CD4-positive, CD25-positive, alpha-beta regulatory T cell (primary cell): ENCODE results near the gene USP9X. TPM values are rescaled to one million over a fixed set of nuclear protein-coding genes. Genes with fewer than 3 reads are reported as not detected.
"Not testable (repeated sequence)": the region's sequence is repeated elsewhere in the genome, so short reads cannot be mapped to it uniquely, and the experiment has no call there.

ENCODE experiments used
- ATAC-seq, 2 donors: fragments of 150-1000 bp; cut with Tn5 transposase; one replicate each; pipeline ENCODE4 v1.10.0; 2021; ENCODE audit warnings: low read depth in 2 of 2, moderate number of reproducible peaks in 2 of 2, moderate library complexity in 1 of 2
- DNase-seq, 3 donors: peaks; one replicate each; pipeline versions ENCODE4 v3.0.0 to v3.0.0-alpha.2; 2012 to 2022; ENCODE audit warnings: mixed read lengths in 1 of 3
- H3K27ac ChIP-seq: one replicate; pipeline ENCODE4 v1.7.0; 2013; ENCODE audit warnings: mild to moderate bottlenecking, low read length; ENCODE audit not compliant: insufficient read depth, poor library complexity, severe bottlenecking
- H3K27me3 ChIP-seq: one replicate; pipeline ENCODE4 v1.7.0; 2013; ENCODE audit warnings: low read length; ENCODE audit not compliant: control insufficient read depth, insufficient read depth
- H3K36me3 ChIP-seq: one replicate; pipeline ENCODE4 v1.7.0; 2013; ENCODE audit warnings: mild to moderate bottlenecking, low read length, moderate library complexity; ENCODE audit not compliant: control insufficient read depth, insufficient read depth
- H3K4me1 ChIP-seq: 2 replicates; pipeline ENCODE4 v1.7.0; 2013; ENCODE audit warnings: mild to moderate bottlenecking, low read length; ENCODE audit not compliant: insufficient read depth, control insufficient read depth, poor library complexity, severe bottlenecking
- H3K4me3 ChIP-seq: one replicate; pipeline ENCODE4 v1.7.0; 2013; ENCODE audit warnings: low read depth, mild to moderate bottlenecking, low read length, moderate library complexity
- H3K9me3 ChIP-seq, 2 experiments: 1 replicate in 1 of 2; 2 replicates in 1 of 2; pipeline ENCODE4 v1.7.0; 2013; ENCODE audit warnings: low read length in 2 of 2, mild to moderate bottlenecking in 1 of 2, moderate library complexity in 1 of 2; ENCODE audit not compliant: control insufficient read depth in 2 of 2
- H3K27ac Mint-ChIP-seq, 3 donors: one replicate each; pipeline ENCODE4 v1.8.0; 2020 to 2022; ENCODE audit warnings: mild to moderate bottlenecking in 3 of 3, mixed read lengths in 3 of 3, moderate library complexity in 2 of 3
- H3K27me3 Mint-ChIP-seq: one replicate; pipeline ENCODE4 v1.8.0; 2022; ENCODE audit warnings: mild to moderate bottlenecking, mixed read lengths
- H3K36me3 Mint-ChIP-seq: one replicate; pipeline ENCODE4 v1.8.0; 2020; ENCODE audit warnings: mixed read lengths
- H3K4me1 Mint-ChIP-seq, 4 donors: one replicate each; pipeline ENCODE4 v1.8.0; 2020 to 2022; ENCODE audit warnings: mixed read lengths in 4 of 4, mild to moderate bottlenecking in 1 of 4
- H3K4me3 Mint-ChIP-seq, 4 donors: one replicate each; pipeline ENCODE4 v1.8.0; 2020 to 2022; ENCODE audit warnings: mild to moderate bottlenecking in 4 of 4, mixed read lengths in 4 of 4, moderate library complexity in 3 of 4
- H3K9me3 Mint-ChIP-seq, 7 donors: one replicate each; pipeline ENCODE4 v1.8.0; 2020 to 2022; ENCODE audit warnings: mixed read lengths in 7 of 7, mild to moderate bottlenecking in 3 of 7, moderate library complexity in 2 of 7
- polyA plus RNA-seq, 4 donors: library from polyadenylated mRNA; unstranded; fragments of 300-500 nt; fragmentation: Illumina TruSeq; gene quantifications; one replicate each; pipeline ENCODE4 v1.2.3, GENCODE V29; 2021
- total RNA-seq: library from RNA; stranded (reverse); gene quantifications from one replicate; pipeline ENCODE4 v1.2.3, GENCODE V29; 2022

USP9X gene
- total and polyA plus RNA-seq, 5 donors from 2014 or later, result 19.5 to 101 (median 23.0) TPM

DNA sequence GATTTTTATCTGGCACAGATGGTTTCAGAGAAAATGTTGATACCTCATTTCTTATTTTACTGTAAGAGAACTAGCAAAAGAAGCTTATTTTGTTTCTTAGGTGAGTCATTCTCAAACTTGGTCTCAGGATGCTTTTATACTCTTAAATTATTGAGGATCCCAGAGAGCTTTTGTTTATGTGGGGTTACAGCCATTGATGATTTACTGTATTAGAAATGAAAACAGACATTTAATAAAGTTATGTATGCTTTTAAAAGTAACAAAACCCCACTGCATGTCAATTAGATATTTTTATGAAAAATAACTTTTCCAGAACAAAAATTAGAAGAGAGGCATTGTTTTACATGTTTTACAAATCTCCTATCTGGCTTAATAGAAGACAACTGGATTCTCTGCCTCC is 12.1 kb downstream of the USP9X start:
- Mint-ChIP-seq H3K27me3 (no peaks in the 10 kb centered on the region), H3K36me3 (peaks cover 19% of the 10 kb centered on the region), H3K9me3 (no peaks in the 10 kb centered on the region), H3K4me1 (peaks cover 16 to 87% (median 48%) of the 10 kb centered on the region in 4 donors), H3K27ac (peak overlapping the region in 1 of 3 donors; percentile 52), H3K4me3 (peak overlapping the region in 3 of 4 donors; percentile 32 to 72 (median 44))
- no peak overlapping the region for H3K27ac ChIP-seq
- no peak for ATAC-seq
- no peaks in the 10 kb centered on the region for H3K27me3 ChIP-seq
- H3K36me3 ChIP-seq, result no peaks in the 10 kb centered on the region
- no peak for DNase-seq
- H3K9me3 ChIP-seq, result no peaks in the 10 kb centered on the region
- H3K4me1 ChIP-seq, result peaks cover 52% of the 10 kb centered on the region
- peak overlapping the region; percentile 34 for H3K4me3 ChIP-seq

DNA sequence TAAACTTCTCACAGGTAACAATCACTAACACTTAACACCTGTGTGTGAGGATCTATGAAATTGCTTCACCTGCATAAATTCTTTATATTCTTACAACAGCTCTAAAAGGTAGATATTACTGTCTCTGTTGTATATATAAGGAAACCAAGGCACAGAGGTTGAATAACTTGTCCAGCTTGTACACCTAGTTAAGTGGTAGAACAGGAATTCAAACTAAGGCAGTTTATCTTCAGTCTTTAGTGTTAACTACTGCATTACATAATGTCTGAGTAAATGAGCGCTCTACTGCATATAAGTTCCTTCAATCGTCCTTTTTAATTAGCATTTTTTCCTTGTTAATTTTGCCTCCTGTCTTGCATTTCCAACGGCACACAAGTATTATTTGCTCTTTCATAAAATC is 15.0 kb downstream of the USP9X start:
- H3K27ac ChIP-seq, result no peak overlapping the region
- no peaks in the 10 kb centered on the region for H3K36me3 ChIP-seq
- Mint-ChIP-seq H3K4me1 (peaks cover 17 to 85% (median 48%) of the 10 kb centered on the region in 4 donors), H3K4me3 (peak overlapping the region in 1 of 4 donors; percentile 22), H3K9me3 (no peaks in the 10 kb centered on the region), H3K27me3 (no peaks in the 10 kb centered on the region), H3K27ac (no peak overlapping the region), H3K36me3 (peaks cover 13% of the 10 kb centered on the region)
- no peaks in the 10 kb centered on the region for H3K27me3 ChIP-seq
- H3K4me1 ChIP-seq, result peaks cover 39% of the 10 kb centered on the region
- DNase-seq (no peak), ATAC-seq (no peak)
- no peaks in the 10 kb centered on the region for H3K9me3 ChIP-seq
- H3K4me3 ChIP-seq, result no peak overlapping the region

DNA sequence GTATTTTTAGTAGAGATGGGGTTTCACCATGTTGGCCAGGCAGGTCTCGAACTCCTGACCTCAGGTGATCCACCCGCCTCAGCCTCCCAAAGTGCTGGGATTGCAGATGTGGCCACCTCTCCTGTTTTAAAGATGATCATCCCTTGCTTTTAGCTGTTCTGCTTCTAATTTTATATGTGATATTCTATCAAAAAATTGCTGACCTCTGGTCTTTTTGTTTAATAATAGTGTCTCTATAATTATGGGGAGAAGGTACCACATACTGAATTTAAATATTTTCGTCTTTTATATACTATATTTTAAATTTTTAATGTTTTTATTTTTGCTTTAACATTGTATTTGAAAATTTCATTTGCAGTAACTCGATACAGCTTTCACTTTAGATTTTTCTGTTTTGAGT is 15.6 kb downstream of the USP9X start:
- H3K27me3 ChIP-seq, result no peaks in the 10 kb centered on the region
- Mint-ChIP-seq H3K27ac (no peak overlapping the region), H3K36me3 (peaks cover 15% of the 10 kb centered on the region), H3K4me1 (peaks cover 19 to 85% (median 43%) of the 10 kb centered on the region in 4 donors), H3K27me3 (no peaks in the 10 kb centered on the region), H3K4me3 (no peak overlapping the region), H3K9me3 (no peaks in the 10 kb centered on the region)
- DNase-seq (no peak), ATAC-seq (no peak)
- H3K27ac ChIP-seq, result no peak overlapping the region
- no peaks in the 10 kb centered on the region for H3K36me3 ChIP-seq
- H3K4me1 ChIP-seq, result peaks cover 33% of the 10 kb centered on the region
- no peak overlapping the region for H3K4me3 ChIP-seq
- no peaks in the 10 kb centered on the region for H3K9me3 ChIP-seq

- peak overlapping the region in 1 of 3 donors; percentile 25 for H3K27ac Mint-ChIP-seq
- H3K4me1 Mint-ChIP-seq, result peaks cover 37 to 76% (median 43%) of the 10 kb centered on the region in 4 donors
- ATAC-seq, result no peak
- no peak for DNase-seq
- H3K4me3 Mint-ChIP-seq, result peak overlapping the region in 3 of 4 donors; percentile 12 to 51 (median 13)
- Histone ChIP-seq H3K36me3 (no peaks in the 10 kb centered on the region), H3K27me3 (no peaks in the 10 kb centered on the region), H3K4me3 (no peak overlapping the region), H3K27ac (no peak overlapping the region), H3K9me3 (no peaks in the 10 kb centered on the region), H3K4me1 (peaks cover 25% of the 10 kb centered on the region)
- H3K36me3 Mint-ChIP-seq, result peaks cover 17% of the 10 kb centered on the region
- no peaks in the 10 kb centered on the region for H3K27me3 Mint-ChIP-seq
- peaks cover 0 to 6% (median 3%) of the 10 kb centered on the region in 7 donors for H3K9me3 Mint-ChIP-seq
These were observed 19.8 kb downstream of the USP9X start for GRCh38 chrX:41105005-41105404.

DNA sequence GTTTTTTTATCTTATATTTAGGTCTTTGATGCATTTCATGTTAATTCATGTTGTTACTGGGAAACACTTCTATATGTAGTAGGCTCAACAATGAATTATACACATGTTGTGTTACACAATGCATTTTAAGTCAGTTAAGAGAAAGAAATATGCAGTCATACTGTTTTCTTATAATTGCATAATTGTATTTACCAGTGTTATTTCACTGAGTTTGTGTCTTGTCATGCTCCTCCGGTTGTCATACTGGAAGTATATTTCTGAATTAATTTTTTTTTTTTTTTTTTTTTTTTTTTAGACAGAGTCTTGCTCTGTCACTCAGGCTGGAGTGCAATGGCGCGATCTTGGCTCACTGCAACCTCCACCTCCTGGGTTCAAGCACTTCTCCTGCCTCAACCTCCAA is 21.0 kb downstream of the USP9X start:
- H3K27me3 ChIP-seq, H3K27ac Mint-ChIP-seq, H3K27me3 Mint-ChIP-seq, H3K36me3 ChIP-seq, DNase-seq, H3K9me3 ChIP-seq, H3K27ac ChIP-seq, H3K4me3 Mint-ChIP-seq, ATAC-seq, H3K9me3 Mint-ChIP-seq, H3K4me3 ChIP-seq: not testable (repeated sequence)
- peaks cover 32% of the 10 kb centered on the region for H3K4me1 ChIP-seq
- peaks cover 44 to 81% (median 50%) of the 10 kb centered on the region in 4 donors for H3K4me1 Mint-ChIP-seq
- peaks cover 17% of the 10 kb centered on the region for H3K36me3 Mint-ChIP-seq

DNA sequence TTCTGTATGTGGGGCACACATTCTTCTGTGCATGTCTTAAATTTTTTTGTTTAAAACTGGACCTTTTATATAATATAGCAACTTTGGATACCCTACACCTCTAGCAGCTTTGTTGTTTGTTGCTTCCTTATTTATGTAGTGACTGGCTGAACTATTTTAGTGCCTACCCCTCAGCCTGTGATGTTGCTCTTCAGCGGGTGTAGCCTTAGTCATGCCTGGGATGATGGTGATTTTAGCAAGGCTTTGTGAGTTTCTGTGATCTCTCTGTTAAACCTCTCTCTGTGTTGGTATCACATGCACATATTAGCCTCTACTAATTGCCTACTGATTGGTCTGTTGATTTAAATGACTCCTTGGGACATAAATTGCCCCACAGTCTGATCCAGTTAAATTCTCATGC is 22.8 kb downstream of the USP9X start:
- ATAC-seq (no peak), DNase-seq (no peak)
- Histone ChIP-seq H3K4me3 (peak overlapping the region; percentile 37), H3K36me3 (no peaks in the 10 kb centered on the region), H3K4me1 (peaks cover 26% of the 10 kb centered on the region), H3K27ac (no peak overlapping the region), H3K27me3 (no peaks in the 10 kb centered on the region), H3K9me3 (no peaks in the 10 kb centered on the region)
- Mint-ChIP-seq H3K27ac (peak overlapping the region in 1 of 3 donors; percentile 38), H3K4me1 (peaks cover 49 to 83% (median 54%) of the 10 kb centered on the region in 4 donors), H3K9me3 (peaks cover 0 to 6% (median 3%) of the 10 kb centered on the region in 7 donors), H3K27me3 (no peaks in the 10 kb centered on the region), H3K36me3 (peaks cover 13% of the 10 kb centered on the region), H3K4me3 (peak overlapping the region in 3 of 4 donors; percentile 31 to 54 (median 50))

DNA sequence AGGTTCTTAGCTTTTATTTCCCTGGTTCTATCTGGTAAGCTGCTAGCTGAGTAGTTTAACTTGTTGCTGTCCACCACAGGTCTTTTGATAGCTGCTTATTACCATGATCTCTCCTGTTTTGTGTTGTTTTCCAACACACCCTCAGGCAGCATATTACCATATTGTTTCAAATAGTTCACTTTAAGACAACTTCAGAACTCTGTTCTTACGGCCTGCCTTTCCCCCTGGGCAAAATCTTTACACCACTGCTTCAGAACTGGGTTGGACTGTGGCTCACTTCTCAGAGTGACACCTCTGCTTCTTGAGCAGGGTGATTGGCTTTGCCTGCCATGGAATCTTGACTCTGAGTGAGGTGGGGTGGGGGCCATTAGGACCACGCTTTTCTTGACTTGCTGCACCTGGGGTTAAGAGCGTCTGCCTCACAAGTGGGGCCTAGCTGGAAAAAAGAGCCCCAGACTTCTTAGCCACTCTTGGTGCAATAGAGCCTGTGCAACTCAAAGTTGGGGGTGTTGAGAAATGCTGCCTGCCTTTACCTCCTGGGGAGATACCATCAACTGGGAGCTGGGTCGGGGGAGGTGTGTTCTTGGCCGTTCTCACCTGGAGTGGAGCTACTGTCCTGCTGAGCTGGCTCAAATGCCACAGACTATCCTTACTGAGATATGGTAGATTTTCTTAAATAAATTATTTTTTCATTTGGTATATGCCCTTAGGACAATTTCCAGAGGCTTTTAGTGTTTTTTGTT is 23.4 kb downstream of the USP9X start:
- Histone ChIP-seq H3K4me3 (peak overlapping the region; percentile 37), H3K27me3 (no peaks in the 10 kb centered on the region), H3K4me1 (peaks cover 26% of the 10 kb centered on the region), H3K9me3 (no peaks in the 10 kb centered on the region), H3K27ac (no peak overlapping the region), H3K36me3 (no peaks in the 10 kb centered on the region)
- Mint-ChIP-seq H3K27me3 (no peaks in the 10 kb centered on the region), H3K9me3 (peaks cover 0 to 6% (median 3%) of the 10 kb centered on the region in 7 donors), H3K27ac (peak overlapping the region in 1 of 3 donors; percentile 38), H3K4me1 (peaks cover 49 to 83% (median 53%) of the 10 kb centered on the region in 4 donors), H3K36me3 (peaks cover 13% of the 10 kb centered on the region), H3K4me3 (peak overlapping the region in 2 of 4 donors; percentile 31 to 50)
- ATAC-seq (no peak), DNase-seq (no peak)
